A204.1 (cell line): ENCODE measurements around the gene DSTYK.
"Not testable (repeated sequence)": the region's sequence is repeated elsewhere in the genome, so short reads cannot be mapped to it uniquely, and the experiment has no call there.

Experiments
- FAIRE-seq: peaks from 2 replicates; lab custom pipeline; 2012; peaks lifted over from hg19 to GRCh38; lab: Jason Lieb, UNC

Gene DSTYK

GRCh38 chr1:205240118-205240517 lies 28.6 kb upstream of the DSTYK start:
- no peak for FAIRE-seq

DNA sequence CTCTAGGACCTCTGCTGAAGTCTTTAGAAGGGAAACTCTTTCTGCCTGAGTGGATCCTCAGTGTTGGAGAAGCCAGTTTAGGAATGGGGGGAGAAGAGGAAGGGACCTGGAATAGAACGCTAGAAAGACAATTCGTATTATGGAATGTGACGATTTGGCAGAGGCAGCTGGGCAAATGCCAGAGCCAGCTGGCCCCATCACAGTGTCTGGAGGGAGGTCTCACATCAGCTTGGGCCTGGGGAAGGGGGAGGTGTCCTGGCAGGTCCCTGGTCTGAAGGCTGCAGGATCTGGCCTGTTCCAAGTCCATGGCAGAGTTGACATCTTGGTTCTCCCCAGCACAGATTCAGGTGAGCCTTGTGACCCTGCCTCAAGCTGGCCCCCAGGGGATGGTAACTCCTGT lies 27.6 kb upstream of the DSTYK start:
- no peak for FAIRE-seq

DNA sequence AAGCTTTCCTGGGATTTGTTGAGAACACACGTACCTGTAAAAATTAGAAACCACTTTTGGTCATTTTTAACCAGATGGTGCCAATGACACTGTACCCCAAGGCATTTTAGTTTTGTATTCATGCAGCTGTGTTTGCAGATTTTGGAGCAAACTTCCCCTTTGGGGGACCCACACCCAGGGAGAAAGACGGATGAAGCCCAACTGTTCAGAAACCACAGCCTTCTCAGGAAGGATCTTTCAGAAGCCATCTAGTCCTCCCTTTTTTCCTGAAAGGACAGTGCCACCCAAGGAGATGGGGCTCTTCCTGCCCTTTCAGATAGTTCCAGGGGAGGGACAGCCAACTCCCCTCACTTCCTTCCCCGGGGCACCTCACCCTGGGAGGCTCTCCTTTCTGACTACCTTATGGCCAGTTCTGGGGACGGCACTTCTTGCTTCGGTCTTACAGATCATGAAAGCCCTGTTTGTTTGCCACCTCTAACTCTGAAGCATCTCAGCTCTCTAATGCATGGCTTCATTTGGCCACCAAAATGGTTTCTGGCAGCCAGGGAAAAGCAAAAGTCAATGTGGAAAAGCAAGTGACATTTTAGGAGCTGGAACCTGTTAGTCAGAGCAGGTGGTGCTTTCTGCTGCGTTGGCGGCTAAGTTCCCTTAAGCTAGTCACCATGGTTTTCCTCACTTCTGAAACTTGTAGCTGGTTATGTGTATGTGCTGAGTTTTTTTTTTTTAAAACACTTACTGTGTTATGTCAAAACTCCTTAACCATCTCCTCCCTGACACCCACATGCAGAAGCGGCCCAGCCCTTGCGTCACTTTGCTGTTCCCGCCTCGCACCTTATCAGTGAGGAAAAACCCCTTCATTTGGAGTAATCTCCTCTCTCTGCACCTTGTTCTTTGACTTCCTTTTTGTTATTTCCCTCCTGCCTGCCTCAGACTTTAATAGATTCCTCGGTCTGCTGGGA lies 26.3 kb upstream of the DSTYK start:
- FAIRE-seq, result no peak

- no peak for FAIRE-seq
Measured at GRCh38 chr1:205236951-205237475, 25.5 kb upstream of the DSTYK start.

GRCh38 chr1:205236526-205236925 lies 25.0 kb upstream of the DSTYK start:
- FAIRE-seq, result no peak

- FAIRE-seq, result no peak
Measured at GRCh38 chr1:205235951-205236350, 24.4 kb upstream of the DSTYK start.

DNA sequence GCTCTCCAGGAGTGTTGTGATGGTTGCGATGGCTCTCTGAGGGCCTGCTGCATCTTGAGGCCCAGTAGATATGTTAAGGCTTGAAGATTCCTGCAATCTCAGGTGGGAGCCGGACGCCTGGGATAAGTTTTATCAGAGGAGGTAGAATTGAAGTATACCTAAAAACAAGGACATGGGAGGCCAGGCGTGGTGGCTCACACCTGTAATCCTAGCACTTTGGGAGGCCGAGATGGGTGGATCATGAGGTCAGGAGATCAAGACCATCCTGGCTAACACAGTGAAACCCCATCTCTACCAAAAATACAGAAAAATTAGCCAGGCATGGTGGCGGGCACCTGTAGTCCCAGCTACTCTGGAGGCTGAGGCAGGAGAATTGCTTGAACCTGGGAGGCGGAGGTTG lies 22.5 kb upstream of the DSTYK start:
- FAIRE-seq, result not testable (repeated sequence)

DNA sequence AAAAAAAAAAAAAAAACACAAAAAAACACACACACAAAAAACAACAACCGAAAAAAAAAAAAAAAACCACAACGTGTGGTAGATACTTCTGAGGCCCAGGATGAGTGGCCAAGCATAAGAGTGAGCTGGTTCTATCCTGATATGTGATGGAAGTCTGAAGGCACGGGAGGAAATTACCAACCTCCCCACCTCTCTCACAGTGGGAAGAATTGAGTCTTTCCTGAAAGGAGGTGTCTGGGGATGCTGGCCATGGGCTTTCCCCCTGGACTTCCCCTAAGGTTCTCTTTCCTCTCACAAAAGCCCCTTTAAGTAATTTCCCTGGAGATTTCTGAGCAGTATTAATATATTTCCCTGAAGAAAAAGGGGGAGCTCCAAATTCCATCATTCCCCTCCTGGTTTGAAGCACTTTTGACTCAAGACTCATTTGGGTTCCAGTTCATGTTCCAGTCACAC lies 21.5 kb upstream of the DSTYK start:
- no peak for FAIRE-seq

DNA sequence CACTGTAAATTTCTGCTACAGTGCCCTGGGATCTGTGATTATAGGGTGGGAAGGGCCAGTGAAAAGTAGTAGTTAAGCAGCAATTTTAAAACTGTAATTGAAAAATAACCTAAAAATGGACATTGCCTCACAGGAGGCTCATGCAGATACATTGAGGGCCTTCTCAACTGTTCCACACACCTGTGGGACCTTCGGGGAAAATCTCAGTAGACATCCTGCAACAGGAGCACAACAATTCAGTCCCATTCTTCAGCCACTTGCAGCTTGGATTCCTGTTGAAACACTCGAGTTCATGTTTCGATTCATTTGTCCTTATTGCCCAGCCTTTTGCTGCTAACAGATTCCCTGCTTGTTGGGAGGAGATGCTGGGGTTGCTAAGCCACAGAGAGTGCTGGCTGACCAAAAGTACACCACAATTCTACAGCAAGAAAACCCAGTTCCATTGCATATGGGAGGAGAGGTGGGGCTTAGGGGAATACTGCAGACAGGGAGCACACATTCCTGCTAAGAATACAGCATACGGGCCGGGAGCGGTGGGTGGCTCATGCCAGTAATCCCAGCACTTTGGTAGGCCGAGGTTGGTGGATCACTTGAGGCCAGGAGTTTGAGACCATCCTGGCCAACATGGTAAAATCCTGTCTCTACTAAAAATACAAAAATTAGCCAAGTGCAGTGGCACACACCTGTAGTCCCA lies 20.8 kb upstream of the DSTYK start:
- no peak for FAIRE-seq

DNA sequence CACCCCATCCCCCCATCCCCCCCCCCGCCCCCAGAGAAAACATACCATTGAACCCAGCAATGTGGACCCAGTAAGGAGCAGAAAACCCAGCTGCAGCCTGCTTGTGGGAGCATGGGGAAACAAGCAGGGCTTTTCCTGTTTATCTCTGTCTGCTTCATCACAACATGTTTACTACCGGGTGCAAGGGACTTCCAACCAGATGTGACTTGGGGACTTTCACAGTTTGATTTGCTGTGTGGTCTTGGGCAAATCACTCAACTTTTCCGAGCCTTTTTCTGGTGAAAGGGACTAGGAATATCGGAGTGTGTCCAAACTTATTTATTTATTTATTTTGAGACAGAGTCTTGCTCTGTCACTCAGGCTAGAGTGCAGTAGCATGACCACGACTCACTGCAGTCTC lies 19.5 kb upstream of the DSTYK start:
- FAIRE-seq, result no peak

DNA sequence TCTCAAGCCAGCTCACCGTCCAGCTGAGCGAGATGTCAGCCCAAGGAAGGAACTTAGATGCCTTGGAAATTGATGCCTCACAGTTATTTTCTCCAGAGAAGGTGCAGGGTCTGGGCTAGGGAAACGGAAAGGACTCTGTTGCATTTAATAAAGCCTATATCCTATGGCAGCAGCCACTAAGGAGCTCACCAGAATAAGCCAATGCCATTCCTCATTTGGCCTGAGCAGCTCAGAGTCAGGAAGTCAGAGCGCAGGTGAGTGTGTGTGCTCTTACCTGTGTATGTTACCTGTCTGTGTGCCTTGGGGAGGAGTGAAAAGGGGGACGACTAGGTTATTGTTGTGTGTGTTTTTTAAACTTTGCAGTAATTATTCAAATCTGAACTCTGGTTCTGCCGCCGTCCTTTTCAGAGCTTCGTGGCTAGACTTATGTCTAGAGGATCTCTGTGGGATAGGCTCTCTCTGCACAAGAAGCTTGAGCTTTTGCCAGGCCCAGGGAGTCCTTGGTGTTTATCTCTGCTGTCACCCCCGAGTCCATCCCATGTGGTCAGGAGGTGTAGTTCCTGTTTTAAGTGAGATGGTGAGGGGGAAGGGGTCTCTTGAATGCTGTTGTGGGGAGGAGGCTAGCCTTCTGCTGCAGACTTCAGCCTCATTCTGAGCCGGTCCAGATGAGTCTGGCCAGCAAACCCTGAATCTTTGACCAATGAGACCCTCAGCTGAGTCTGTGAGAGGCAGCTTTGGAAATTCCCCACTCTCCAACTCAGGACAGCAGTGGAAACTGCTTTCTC lies 18.6 kb upstream of the DSTYK start:
- FAIRE-seq, result no peak

GRCh38 chr1:205229399-205229871 lies 17.9 kb upstream of the DSTYK start:
- FAIRE-seq, result no peak

- no peak for FAIRE-seq
Measured at GRCh38 chr1:205228093-205228521, 16.6 kb upstream of the DSTYK start.

DNA sequence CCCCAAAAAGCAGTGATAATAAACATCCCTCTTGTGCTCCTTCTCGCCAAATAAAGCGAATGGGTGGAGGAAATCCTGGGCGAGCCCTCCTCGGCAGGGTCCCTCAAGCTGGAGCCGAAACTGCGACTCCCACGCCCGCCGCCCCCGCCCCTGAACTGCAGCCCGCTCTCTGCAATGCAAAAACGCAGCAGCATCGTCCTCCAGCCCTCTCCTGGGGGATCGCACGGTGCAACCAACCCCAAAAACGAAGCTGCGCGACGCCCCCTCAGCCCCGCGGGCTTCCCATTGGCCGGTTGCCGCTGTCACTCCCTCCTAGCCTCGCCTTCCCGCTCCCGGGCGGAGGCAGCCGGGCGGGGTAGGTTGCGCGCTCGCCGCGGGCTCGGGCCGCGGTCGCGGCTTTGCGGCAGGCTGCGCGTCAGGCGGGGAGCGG lies 16.1 kb upstream of the DSTYK start, which contains the start of gene TMCC2:
Gene TMCC2, plus strand, starts transcription at position 363 of the 430 bp plus-strand sequence. CDS start 619 bp downstream, outside the sequence.
- FAIRE-seq, result no peak

DNA sequence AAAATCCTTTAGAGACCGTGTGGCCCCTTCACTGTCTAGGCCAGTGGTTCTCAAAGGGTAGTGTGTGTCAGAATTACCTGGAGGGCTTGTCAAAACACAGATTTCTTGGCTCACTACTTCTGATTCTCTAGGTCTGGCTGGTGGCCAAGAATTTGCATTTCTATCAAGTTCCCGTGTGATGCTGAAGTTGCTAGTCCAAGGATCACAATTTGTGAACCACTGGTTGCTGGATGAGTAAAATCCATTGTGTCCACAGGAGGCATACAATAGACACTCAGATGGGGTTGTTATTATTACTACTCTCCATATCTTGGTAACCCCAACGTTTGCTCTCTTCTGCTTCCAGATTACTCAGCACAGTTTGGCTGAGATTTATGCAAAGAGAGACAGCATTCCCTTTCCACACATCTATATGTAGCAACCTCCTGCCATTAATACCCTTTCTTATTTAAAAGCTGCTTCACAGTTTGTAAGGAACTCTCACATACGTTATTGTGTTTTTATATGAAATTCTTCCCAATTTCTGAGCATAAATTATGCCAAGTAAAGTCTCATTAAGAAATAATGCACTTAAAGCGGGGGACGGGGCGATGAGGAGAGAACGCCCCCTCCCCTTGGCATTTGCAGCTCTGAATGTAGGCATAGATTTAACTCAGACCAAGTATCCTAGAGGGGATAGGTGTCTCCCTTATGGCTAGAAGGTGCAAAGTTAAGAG lies 15.5 kb upstream of the DSTYK start:
- FAIRE-seq, result no peak

DNA sequence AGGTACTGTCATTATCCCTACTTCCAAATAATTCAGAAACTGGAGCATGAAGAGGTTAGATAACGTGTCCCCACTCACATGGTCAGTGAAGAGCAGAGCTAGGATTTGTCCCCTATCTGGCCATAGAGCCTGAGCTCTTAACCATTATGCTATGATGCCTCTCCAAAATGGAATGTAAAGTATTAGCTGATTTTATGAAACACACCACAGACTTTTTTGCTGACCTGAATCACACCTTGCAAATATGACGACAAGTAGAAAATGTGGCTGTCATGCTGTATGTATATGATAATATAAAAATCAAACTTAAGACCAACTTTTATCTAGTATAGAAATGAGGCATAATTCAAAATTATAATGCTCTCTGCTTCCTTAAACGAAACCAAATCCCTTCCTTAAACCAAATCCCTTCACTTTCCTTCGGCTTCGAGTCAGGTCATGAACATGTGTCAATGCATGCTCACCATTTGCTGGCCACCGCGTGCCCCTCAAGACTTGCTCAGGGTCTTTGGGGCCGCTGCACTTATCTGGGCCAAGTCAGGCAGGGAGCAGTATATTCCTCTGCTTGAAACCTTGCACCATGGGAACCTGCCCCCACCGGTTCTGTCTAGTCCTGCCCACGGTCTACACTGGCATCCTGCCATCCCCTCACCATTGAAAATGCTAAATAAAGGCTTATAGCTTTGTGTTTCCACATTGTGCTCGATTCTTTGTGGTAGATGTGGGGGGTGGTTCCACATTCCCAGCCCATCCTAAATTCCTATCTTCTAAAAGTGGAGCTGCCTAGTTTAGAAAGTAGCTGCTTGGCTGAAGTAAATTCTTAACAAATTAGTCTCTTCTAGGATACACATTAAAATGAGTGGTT lies 14.6 kb upstream of the DSTYK start:
- FAIRE-seq, result no peak

DNA sequence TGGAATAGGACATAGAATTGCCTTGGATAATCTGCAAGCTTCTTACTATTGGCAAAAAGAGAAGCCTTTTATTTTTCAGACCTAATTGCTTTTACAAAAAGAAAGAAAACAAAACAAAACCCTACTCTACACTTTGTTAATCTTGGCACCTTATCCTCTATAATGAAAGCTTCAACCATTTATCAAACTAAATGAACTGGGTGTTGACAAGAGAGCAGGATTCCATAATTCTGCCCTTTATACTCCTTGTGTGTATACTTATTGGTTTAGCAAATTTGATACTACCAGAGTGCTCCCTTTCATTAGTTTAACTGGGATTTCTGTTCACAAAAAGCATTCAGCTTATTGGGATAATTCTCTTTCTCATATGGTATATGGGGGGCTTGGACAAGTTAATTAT lies 13.2 kb upstream of the DSTYK start:
- no peak for FAIRE-seq

DNA sequence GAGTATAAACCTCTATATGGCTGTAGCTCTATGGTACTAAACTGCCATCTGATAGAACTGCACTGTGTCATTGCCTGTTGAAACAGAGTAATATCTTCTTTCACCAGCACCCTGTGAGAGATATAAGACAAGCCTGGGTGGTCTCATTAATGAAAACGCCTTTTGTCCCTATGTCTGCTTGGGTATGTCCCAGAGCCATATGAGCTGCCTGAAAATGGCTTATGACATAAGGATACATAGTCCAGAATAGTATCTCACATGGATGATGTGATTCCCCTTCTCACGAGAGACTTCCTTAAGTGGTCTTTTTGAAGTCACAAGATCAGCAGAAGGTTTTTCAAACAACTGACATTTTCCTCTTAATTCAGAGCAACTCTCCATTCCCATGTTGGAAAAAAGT lies 8.9 kb upstream of the DSTYK start:
- no peak for FAIRE-seq

DNA sequence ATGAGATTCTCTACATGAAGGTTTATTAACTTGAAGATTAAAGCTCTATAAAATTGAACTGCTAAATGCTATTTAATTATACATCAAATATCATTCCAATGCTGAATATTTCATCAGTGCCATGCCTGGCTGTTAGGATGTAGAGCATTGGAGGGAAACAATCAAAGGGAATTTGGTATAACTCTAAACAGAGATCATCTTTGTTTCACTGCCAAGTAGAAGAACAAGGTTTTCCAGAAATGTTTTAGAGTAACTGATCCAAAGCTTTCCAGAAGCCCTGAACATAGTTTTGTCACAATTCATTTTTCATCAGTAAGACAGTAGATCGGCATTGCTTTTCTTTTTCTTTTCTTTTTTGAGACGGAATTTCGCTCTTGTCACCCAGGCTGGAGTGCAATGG lies 5.9 kb upstream of the DSTYK start:
- FAIRE-seq, result no peak

GRCh38 chr1:205216588-205216987 lies 5.1 kb upstream of the DSTYK start:
- no peak for FAIRE-seq
